ENCODE measurements around the gene ADISSP.
A peak's percentile ranks its signal among the peaks of the same experiment; 100 is the strongest.

ADISSP gene

GRCh38 chr20:3781153-3781910, 13.8 kb upstream of the ADISSP start, which contains the start of gene SPEF1:
TSS of gene SPEF1 (minus strand) at chr20:3781448. CDS start at chr20:3781287, 161 bp downstream.
- H3K4me3 ChIP-seq (ENCODE audit: low read depth, low read length): peak within 1 kb of the TSS; percentile 44

GRCh38 chr20:3778976-3779375, 11.4 kb upstream of the ADISSP start:
- H3K4me3 ChIP-seq (ENCODE audit: low read depth, low read length): no peak overlapping the region

- peak overlapping the region; percentile 59 for H3K4me3 ChIP-seq (ENCODE audit: low read depth, low read length)
These were observed 10.4 kb upstream of the ADISSP start for GRCh38 chr20:3777716-3778629.

GRCh38 chr20:3777381-3777715, 9.8 kb upstream of the ADISSP start:
- peak overlapping the region; percentile 59 for H3K4me3 ChIP-seq (ENCODE audit: low read depth, low read length)

GRCh38 chr20:3775457-3776108, 8.0 kb upstream of the ADISSP start:
- H3K4me3 ChIP-seq (ENCODE audit: low read depth, low read length): no peak overlapping the region

GRCh38 chr20:3771552-3772058, 4.1 kb upstream of the ADISSP start:
- H3K4me3 ChIP-seq (ENCODE audit: low read depth, low read length): no peak overlapping the region

DNA sequence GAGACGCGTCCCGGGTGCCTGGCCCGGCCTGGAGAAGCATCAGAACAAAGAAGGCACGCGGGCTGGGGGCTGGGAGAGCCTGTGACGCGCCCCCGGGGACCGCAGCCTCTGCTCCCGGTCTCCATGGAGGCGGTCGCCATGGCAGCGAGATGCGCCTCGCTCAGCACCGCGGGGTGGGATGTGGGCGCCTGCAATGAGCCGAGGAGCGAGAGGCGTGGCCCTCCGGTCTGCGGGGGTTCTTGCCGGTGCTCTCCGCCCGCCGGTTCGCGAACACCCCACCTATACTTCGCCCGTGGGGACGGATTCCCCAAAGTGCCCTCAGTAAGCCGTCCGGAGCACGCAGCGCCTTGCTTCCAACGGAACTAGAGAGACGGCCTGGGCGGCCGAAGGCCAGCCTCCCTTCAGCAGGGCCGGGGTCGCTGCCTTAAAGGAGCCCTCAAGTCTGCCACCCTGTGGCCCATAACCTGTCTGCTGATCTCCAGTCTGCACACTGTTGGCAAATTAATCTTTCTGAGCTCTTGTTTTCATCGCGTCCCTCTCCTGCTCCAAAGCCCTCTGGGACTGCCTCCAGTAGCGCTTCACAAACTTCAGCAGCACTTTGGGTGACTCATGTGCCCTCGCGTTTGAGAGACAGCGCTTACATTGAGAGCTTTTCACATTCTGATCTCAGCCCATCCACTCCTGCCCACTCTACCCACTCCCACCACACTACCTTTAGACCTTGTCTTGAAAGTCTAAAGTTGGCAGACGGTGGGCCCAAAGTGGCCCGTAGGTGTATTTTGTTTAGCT, 983 bp upstream of the ADISSP start:
- peak overlapping the region; percentile 83 for H3K4me3 ChIP-seq (ENCODE audit: low read depth, low read length)

DNA sequence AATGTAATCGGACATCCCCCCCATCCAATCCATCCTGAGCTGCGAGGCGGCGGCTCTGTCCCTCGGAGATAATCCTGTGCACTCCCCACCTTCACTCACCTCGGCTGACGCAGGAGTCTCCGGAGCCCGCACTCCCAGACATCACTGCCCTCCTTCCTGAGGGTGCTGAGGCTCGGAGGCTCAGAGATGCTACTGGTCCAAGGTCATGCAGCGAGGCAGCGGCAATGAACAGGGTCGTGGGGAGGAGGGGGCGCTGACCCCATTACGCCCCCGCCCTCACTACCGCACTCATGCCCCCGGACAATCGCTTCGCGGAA, 485 bp downstream of the ADISSP start:
- H3K4me3 ChIP-seq (ENCODE audit: low read depth, low read length): peak overlapping the region; percentile 83

GRCh38 chr20:3766422-3767109, 987 bp downstream of the ADISSP start:
- H3K4me3 ChIP-seq (ENCODE audit: low read depth, low read length): peak overlapping the region; percentile 83

GRCh38 chr20:3765171-3765882, 2.2 kb downstream of the ADISSP start:
- H3K4me3 ChIP-seq (ENCODE audit: low read depth, low read length): no peak overlapping the region

DNA sequence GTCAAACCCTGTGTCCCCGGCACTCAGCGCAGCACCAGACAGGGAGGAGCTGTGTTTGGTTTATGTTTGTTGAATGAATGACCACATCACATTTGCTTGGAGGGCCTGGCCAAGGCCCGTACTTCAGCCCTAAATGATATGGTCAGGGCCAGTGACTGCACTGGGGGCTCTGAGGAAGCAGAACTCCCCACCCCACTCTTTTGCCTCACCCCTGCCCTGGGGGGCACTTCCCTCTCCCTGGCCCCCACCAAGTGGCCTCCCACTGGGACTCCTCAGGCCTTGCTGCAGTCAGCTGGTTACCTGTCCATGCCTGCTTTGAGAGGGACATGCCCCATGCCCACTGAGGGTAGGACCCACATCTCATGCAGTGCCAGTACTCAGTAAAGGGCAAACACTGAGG, 2.9 kb downstream of the ADISSP start:
- H3K4me3 ChIP-seq (ENCODE audit: low read depth, low read length): no peak overlapping the region

GRCh38 chr20:3763671-3764601, 3.6 kb downstream of the ADISSP start:
- H3K4me3 ChIP-seq (ENCODE audit: low read depth, low read length): no peak overlapping the region

DNA sequence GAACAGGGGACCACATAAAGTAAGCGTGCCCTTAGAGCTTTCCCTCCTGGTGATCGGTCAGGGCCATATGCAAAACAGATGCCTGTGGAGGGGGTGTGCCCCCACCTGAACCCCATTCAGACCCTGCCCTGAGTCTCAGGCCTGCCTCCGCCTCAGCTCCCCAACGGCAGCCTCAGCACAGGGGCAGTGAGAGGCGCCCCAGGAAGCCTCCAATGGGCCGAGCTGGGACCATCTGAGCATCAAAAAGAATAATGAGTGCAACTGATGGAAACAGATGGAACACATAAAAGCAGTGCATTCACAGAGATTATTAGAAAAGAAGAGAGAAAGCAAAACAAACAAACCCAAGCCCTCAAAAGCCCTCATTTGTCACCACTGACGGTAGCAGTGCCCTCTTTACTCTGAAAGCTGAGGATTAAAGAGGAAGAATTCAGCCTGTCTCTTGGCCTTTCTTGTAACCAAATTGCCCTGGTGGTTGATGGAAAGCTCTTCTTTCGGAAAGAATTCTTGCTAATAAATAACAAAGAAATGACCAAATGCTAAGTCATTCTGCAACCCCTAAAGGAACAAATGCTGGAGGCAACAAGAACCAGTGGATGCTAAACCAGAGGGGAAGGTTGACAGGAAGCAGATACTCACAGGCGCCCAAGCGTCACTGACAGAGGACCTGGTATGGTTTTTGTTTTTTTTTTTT, 6.8 kb downstream of the ADISSP start:
- H3K4me3 ChIP-seq (ENCODE audit: low read depth, low read length): no peak overlapping the region

DNA sequence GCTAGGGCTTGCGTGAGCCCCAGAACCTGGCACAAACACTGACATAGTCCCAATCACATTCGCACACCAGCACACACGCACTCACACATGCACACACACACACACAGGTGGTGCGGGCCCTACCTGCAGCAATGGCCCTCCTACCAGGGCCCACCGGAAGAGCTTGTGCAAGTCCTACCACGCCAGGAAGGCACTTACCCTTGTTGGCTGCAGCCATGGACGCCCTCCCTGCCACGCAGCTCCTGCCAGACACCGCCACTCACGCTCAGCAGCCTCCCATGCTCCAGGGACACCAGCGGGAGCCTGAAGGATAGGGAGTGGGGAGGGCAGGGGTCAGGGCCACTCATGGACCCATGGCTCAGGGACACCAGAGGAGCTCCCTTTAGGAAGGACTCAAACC, 7.7 kb downstream of the ADISSP start:
- no peak overlapping the region for H3K4me3 ChIP-seq (ENCODE audit: low read depth, low read length)

DNA sequence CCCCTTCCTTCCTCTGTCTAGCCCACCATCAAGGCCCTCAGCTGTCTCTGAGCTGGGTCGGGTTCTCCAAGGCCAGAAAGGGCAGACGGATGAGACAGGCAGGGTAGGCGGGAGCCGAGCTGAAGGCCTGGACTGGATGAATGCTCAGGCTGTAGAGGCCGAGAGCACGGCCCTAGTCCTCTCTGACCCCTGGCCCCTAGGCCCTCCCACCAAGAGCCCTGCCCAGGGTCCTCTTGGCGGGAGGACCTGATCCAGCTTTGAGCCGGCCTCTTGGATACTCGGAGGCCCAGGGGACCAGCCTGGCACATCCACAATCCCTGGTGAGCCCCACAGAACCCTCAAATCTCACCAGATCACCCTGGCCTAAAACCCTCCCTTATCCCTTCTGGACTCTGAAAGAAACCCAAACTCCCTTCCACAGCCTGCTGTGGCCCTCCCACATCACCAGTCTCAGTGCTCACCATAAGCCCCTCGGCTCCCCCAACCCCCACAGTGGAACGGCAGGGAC, 8.2 kb downstream of the ADISSP start:
- H3K4me3 ChIP-seq (ENCODE audit: low read depth, low read length): no peak overlapping the region

DNA sequence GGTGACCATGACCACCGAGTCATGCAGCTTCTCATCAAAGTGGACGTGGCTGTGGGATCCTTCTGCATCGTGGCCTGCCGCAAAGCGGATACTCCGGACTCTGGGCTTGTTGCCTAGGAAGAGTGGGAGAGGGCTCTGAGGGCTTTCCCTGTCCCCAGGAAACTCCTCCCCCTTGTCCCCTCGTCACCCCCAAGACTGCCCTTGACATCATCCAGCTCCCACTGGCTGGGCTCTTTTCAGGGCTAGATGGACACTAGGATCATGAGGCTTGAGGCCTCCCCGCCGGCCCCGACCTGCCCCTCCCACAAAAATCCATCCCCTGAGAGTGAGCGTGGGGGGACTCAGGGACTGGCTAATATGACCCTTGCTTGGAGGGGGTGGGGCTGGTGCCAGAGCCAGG, 9.0 kb downstream of the ADISSP start:
- H3K4me3 ChIP-seq (ENCODE audit: low read depth, low read length): no peak overlapping the region

GRCh38 chr20:3757268-3757667, 10.3 kb downstream of the ADISSP start:
- no peak overlapping the region for H3K4me3 ChIP-seq (ENCODE audit: low read depth, low read length)
